GM18498 (cell line): ENCODE data around the gene C2CD4D.
"Not testable (repeated sequence)": the region's sequence is repeated elsewhere in the genome, so short reads cannot be mapped to it uniquely, and the experiment has no call there.

Experiments
- ATAC-seq: cut with Tn5 transposase; IDR thresholded peaks from one replicate; pipeline ENCODE4 v1.9.1; 2021; ENCODE audit warnings: mild to moderate bottlenecking, moderate library complexity; ENCODE audit not compliant: unreplicated experiment

C2CD4D gene

GRCh38 chr1:151858886-151859665 lies 19.5 kb upstream of the C2CD4D start:
- no peak for ATAC-seq

DNA sequence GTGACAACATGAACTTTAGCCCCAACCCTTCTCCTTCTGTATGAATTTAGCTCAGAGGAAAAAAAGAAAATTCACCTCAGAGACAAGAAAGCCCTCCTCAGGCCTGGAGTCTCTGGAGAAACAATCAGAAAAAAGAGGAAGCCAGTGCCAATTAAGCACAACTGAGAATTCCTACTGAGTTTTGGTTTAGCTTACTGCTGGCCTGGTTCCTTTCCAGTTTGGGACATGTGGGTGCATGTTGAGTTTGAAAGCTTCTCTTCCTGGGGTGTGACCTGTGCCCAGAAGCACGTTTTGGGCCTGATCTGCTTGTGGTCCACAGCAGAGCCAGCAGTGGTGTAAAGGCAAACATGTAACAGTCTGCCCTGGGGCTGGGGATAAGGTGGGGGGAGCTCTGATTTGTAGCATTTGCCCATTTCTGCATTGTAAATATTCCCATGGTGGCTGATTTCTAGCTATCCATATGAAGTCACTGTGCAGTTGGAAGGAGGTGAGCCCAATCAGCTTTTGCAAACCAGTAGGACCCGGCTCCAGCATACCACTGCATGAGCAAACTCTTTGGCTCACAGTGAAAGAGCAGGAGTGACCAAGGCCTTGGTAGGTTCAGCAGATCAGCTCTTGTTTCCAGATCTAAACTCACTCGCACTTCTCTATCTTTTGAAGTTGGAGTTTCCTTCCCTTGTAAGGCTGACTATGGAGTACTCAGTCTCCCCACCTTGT lies 18.6 kb upstream of the C2CD4D start:
- no peak for ATAC-seq

- ATAC-seq: no peak
These were observed 16.3 kb upstream of the C2CD4D start for GRCh38 chr1:151855933-151856332.

- ATAC-seq: not testable (repeated sequence)
These were observed 15.9 kb upstream of the C2CD4D start for GRCh38 chr1:151855516-151855915.

- no peak for ATAC-seq
These were observed 15.0 kb upstream of the C2CD4D start for GRCh38 chr1:151854658-151855057.

DNA sequence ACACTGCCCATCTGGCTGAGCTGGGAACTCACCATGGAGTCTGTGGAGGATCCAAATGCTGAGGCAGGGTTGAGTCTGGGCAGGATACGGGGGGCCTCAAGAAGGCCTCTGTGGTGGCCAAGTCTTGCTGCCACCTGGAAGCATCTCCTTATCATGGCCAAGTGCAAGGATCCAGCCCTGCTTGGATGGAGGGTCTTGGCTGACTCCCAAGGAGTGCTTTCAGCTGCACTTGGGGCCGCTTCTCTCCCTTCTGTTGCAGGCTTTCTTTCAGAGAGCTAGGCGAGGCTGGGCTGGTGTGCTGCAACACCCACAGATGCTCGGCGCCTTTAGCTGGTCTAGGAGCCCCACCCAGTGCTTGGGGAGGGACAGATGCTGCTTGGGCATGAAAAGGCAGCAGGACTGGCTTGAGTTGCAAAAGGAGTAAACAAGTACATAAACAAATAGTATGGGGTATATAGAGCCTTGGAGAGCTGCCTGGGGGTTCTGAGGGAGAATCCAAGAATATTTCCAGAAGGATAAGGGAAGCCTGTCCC lies 13.9 kb upstream of the C2CD4D start, which contains the start of gene THEM5:
TSS of gene THEM5 (minus strand) at position 302 of the 533 bp plus-strand sequence. CDS start at position 155, 147 bp downstream.
- no peak for ATAC-seq

GRCh38 chr1:151852733-151853132 lies 13.1 kb upstream of the C2CD4D start:
- ATAC-seq: no peak

GRCh38 chr1:151851886-151852285 lies 12.3 kb upstream of the C2CD4D start:
- ATAC-seq: no peak

DNA sequence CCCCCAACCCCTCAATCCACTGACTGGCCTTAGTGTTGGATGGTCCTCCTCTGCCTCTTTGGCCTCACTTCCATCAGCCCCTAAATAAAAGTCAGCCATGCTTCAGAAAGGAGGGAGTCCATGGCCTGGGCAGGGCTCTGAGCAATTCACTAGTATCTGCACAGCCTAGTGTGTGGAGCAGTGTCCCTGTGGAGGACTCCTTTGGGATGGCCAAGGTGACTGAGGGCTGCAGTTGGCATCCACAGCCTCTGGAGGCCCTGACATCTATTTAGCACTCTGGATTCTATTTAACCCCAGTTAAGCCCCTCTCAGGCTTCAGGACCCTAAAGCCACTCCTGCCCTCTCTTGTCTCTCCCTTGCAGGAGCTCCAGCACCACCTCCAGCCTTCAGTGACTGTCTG lies 10.3 kb upstream of the C2CD4D start:
- no peak for ATAC-seq

- no peak for ATAC-seq
These were observed 9.5 kb upstream of the C2CD4D start for GRCh38 chr1:151849126-151849525.

DNA sequence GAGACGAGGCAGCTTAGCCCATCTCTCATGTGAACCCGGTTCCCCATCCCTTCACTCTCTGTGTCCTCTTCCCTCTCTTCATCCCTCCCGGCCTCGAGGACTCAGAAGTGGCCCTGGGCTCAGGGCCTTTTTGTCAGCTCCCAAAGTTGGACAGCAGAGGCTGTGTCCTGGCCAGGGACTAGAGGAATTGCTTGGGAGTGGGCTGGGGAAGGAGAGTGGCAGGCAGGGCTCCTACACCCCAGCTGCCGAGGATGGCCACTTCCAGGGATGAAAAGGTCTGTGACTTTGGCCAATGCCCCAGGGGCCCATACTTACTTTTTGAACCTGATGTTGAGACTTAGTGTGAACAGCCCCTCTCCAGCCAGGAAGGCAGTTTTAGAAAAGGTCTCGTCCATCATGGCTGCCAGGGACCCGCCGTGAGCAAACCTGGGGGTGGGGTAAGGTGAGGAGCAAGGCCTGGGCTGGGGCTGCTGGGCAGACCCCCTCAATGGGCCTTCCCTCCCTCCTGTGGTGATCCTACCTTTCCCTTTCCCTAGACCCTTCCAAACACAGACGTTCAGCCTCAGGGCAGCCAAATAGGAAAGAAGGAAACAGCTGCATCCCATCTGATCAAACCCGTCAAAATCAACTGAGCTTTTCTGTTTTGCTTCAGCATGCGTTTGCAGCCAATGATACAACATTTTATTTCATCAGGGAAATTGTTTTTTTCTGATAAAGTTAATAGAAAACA lies 8.4 kb upstream of the C2CD4D start:
- no peak for ATAC-seq

GRCh38 chr1:151846686-151847237 lies 7.1 kb upstream of the C2CD4D start:
- ATAC-seq: no peak

- ATAC-seq: no peak
These were observed 6.5 kb upstream of the C2CD4D start for GRCh38 chr1:151846062-151846568.

GRCh38 chr1:151843398-151843797 lies 3.8 kb upstream of the C2CD4D start:
- no peak for ATAC-seq

- ATAC-seq: no peak
These were observed 1.5 kb upstream of the C2CD4D start for GRCh38 chr1:151841141-151841540.

DNA sequence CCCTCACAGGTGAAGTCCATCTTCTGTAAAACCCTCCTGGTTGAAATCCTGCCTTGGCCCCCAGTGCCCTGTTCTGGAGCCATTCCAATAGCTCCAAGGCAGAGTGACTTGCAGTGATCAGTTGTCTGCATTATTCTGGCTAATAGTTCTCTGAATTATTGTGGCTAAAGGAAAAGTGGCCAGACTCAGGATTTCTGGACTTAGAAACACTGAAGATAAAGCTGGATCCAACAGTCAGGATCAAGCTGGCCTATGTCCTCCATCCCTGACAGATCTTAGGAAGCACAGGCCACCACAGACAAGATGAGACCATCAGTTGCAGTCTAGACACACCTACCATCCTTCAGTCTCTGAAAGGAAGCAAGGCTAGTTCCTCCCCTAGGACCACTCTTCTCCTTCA lies 801 bp upstream of the C2CD4D start:
- ATAC-seq: no peak

GRCh38 chr1:151839082-151839412 lies 573 bp downstream of the C2CD4D start:
- no peak for ATAC-seq

DNA sequence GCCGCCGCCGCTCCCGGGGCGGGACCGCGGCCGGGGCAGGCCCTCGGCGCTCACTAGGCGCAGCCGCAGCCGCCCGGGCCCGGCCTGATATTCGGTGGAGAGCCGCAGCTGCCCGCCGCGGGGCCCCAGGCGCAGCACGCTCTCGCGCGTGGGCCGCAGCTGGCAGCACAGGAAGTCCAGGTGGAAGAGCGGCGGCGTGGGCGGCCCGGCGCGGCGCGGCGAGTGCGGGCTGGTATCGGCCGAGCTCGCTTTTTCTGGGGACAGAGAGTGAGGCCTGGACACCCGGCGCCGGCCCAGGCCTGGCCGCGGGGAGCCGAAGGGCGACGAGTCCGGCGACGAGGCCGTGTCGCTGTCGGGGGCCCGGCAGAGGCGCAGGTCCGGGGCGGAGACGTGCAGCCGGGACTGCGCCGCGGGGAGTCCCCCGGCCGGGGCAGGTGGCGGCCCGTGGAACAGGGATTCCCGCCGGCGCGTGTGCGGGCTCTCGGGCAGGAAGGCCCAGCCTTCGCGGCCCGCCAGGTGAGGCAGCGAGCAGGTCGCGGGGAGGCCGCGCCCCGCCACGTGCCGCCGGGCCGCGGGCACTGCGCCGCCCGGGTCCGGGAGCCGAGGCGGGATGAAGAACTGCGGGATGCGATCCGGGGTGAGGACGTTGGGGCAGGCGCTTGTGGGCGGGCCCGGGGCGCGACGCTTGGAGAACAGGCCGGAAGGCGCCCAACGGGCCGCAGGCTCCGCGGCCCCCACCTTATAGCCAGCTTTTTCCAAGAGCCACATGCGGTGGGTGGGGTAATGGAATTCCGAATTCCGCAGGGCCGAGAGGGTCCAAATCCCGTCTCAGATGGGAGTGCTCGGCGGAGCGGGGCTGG lies 1.2 kb downstream of the C2CD4D start:
- ATAC-seq: no peak

GRCh38 chr1:151837884-151838221 lies 1.8 kb downstream of the C2CD4D start:
- no peak for ATAC-seq

- ATAC-seq: no peak
These were observed 2.4 kb downstream of the C2CD4D start for GRCh38 chr1:151837197-151837596.
